Anterior cingulate cortex (tissue), 58 donors: ENCODE results near the gene TRIM63.

Experiments
- DNase-seq, 58 donors: peaks; one replicate each; lab custom pipeline; 2025; lab: John Stamatoyannopoulos, UW

TRIM63 gene

DNA sequence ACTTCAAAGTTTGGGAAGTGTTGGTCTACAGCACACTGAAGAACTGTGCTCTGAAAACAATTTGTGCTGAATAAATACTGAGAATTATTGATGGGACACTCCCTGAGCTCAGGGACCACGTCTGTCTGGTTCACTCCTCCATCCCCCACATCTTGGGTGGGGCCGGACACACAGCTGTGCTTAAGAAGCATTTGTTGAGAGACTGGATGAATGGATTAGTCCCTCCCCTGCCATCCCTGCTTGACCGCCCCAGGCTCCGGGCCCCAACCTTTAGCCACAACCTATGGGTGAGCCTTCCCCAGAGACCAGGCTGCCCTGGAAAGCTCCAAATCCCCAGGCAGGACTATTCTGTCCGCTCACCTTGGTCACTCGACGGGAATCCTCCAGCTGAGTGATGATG is 7.5 kb downstream of the TRIM63 start:
- no peak for DNase-seq

- DNase-seq = no peak
Measured at GRCh38 chr1:26058052-26058595, 9.3 kb downstream of the TRIM63 start.

DNA sequence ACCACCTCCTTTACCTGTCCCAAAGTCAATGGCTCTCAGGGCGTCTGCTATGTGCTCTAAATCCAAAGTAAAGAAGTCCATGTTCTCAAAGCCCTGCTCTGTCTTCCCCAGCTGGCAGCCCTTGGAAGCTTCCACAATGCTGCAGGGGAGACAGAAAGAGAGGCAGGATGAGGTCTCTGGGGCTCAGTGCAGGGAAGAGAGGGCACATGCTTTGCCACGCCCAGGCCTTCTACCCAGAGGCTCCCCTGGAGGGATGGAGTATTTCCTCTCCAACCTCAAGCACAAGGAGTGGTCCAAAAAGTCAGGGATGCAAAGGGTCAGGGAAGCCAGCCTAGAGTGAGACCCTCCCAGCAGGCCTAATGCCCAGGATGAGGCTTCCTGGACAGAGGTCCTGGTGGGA is 10.2 kb downstream of the TRIM63 start:
- no peak for DNase-seq

GRCh38 chr1:26055041-26055440 is 12.4 kb downstream of the TRIM63 start:
- no peak for DNase-seq

GRCh38 chr1:26053718-26054560 is 13.5 kb downstream of the TRIM63 start:
- no peak for DNase-seq

GRCh38 chr1:26050248-26050640 is 17.2 kb downstream of the TRIM63 start:
- no peak for DNase-seq

GRCh38 chr1:26049531-26050247 is 17.7 kb downstream of the TRIM63 start:
- DNase-seq = no peak

GRCh38 chr1:26047278-26047874 is 20.1 kb downstream of the TRIM63 start:
- DNase-seq = no peak

- DNase-seq = no peak
Measured at GRCh38 chr1:26046246-26047095, 21.0 kb downstream of the TRIM63 start.

DNA sequence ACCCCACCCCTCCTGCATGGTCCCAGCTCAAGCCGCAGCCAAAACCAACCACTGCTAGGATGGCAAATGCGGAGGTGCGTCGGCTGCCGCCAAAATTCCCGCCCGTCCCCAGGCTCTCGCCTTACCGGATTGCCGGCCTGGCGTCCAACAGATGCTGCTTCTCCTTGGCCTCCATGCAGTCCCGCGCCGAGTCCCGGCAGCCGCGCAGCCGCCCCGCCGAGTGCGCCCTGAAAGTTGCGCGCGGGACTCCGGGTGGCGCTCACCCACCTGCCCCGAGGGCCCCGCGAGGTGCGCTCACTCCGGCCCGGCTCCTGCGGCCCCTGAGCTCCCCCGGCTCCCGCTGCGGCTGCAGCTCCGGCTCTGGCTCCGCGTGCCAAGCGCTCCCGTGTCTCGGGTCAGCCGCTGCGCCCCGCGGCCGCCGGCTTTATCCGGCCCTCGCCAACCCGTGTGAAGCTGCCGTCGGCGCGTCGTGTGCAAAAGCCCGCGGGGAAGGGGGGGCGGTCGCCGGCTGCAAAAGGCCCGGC is 21.6 kb downstream of the TRIM63 start, which contains the start of gene SLC30A2:
TSS of gene SLC30A2 (minus strand) at position 397 of the 524 bp plus-strand sequence. CDS start at position 175, 222 bp downstream.
- DNase-seq = no peak

- no peak for DNase-seq
Measured at GRCh38 chr1:26044971-26045721, 22.3 kb downstream of the TRIM63 start.

GRCh38 chr1:26044414-26044813 is 23.0 kb downstream of the TRIM63 start:
- DNase-seq = no peak

GRCh38 chr1:26043765-26044164 is 23.7 kb downstream of the TRIM63 start:
- no peak for DNase-seq

DNA sequence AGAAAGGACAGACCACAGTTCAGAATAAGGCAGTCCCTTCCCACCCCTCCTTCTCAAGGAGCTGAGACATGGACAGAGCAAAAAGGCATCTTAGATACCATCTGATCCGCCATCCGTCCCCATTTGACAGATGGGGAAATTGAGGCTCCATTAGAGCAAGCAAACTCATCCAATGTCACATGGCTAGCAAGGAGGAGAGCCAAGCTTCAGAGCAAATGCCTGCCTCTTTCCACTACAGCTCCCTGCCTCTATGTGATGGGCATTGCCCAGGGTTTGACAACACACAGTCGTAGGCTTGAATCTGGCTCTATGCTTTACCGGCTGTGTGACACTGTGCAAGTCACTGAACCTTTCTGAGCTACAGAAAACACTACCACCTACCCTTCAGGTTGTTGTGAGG is 25.5 kb downstream of the TRIM63 start:
- no peak for DNase-seq

DNA sequence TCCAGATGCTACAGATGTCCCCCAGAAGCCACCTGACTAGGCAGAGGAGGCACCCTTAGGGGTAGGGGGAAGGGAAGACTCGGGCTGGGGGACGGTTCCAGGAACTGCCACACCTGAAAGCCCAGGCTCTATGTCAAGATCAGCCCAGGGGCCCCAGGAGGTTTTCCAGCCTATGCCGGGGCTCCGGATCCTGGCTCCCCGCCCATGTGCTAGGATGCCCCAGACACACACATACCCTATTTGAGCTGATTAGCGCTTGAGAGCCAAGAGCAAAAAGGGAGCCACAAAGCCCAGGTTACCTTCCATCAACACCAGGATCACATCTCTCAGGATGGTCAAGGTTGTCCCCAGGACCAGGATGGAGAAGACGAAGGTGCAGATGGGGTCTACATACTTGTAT is 26.0 kb downstream of the TRIM63 start:
- DNase-seq = no peak

GRCh38 chr1:26038904-26039303 is 28.5 kb downstream of the TRIM63 start:
- no peak for DNase-seq

DNA sequence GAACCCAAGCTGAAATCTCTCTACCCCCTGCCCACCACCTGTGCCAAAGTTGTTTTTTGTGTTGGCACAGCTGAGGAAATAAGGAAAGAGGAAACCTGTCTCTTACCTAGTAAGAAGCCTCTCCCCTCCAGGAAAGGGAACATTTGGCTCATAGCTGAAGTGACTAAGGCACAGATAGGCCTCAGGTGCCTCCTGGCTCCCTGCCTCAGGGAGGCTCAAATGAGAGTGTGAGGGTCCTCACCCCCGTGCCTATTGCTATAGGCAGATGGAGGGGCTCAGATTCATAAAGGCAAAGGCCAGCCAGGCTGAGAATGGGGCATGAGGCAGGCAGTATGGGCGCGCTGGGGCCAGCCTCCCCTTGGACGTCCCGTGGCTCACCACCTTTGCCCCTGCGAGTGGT is 29.0 kb downstream of the TRIM63 start:
- no peak for DNase-seq

GRCh38 chr1:26037904-26038303 is 29.5 kb downstream of the TRIM63 start:
- DNase-seq = no peak

DNA sequence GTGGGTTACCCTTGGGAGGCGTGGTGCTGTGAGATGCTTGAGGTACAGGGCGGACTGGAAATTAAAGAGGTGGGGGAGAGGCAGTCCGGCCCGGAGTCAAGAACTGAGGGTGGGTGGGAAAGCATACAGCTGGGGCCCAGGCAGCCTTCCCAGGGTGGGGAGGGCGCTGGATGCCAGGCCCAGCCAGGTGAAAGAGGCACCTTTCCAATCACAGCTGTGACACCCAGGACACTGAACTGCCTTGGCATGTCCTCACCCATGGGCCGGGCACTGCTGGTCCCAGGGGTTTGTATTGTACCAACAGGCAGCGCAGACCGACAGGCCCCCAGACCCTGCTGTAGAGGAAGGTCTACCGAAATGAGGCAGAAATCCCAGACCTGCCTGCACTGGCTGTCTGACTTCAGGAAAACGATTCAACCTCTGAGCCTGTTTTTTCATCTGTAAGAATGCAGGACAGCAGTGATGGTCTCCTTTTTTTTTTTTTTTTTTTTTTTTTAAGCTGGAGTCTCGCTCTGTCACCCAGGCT is 30.6 kb downstream of the TRIM63 start:
- DNase-seq = no peak
